Endothelial cell of umbilical vein (primary cell): ENCODE results near the gene GTF2B. TPM values are rescaled to one million over a fixed set of nuclear protein-coding genes. Genes with fewer than 3 reads are reported as not detected.
"Not testable (repeated sequence)": the region's sequence is repeated elsewhere in the genome, so short reads cannot be mapped to it uniquely, and the experiment has no call there.

Experiments used
- BruUV-seq: library from RNA; stranded (reverse); fragments of 400-500 nt; replicated peaks from 2 replicates; lab custom pipeline; 2021; lab: Mats Ljungman, UMichigan
- CTCF ChIA-PET: fragments of 300-600, 350-600 bp; sonication (Branson Sonifier 250); formaldehyde crosslinking; loops from one replicate; lab custom pipeline; 2021; ENCODE audit warnings: antibody characterized with exemption, inconsistent platforms; lab: Charles Lee
- POLR2A ChIA-PET: fragments of 300-600, 350-600 bp; sonication (Branson Sonifier 250); formaldehyde crosslinking; loops from one replicate; lab custom pipeline; 2021; ENCODE audit warnings: antibody characterized with exemption, inconsistent platforms; lab: Charles Lee
- DNase-seq: peaks from one replicate; pipeline ENCODE4 v3.0.0-alpha.2; 2011; ENCODE audit warnings: low read depth, low spot score
- FAIRE-seq: peaks from 2 replicates; lab custom pipeline; 2011; peaks lifted over from hg19 to GRCh38; lab: Jason Lieb, UNC
- H2AFZ ChIP-seq: 2 replicates; pipeline ENCODE4 v1.6.0; 2012; ENCODE audit warnings: low read depth, low read length, control low read depth, inconsistent platforms
- H3K27ac ChIP-seq: 2 replicates; pipeline ENCODE4 v1.5.1; 2011; ENCODE audit warnings: low read depth, mild to moderate bottlenecking, control low read depth, low read length, moderate library complexity; ENCODE audit not compliant: insufficient read depth
- H3K27me3 ChIP-seq, 2 experiments: 2 replicates each; pipeline versions ENCODE4 v1.6.0 to v1.6.1; 2011; ENCODE audit warnings: low read length in 2 of 2, mixed read lengths in 1 of 2; ENCODE audit not compliant: control insufficient read depth in 2 of 2, insufficient read depth in 2 of 2
- H3K36me3 ChIP-seq, 2 experiments: 2 replicates in 1 of 2; 3 replicates in 1 of 2; pipeline ENCODE4 v1.5.1; 2011; ENCODE audit warnings: low read length in 2 of 2, mild to moderate bottlenecking in 1 of 2, moderate library complexity in 1 of 2; ENCODE audit not compliant: control insufficient read depth in 2 of 2, insufficient read depth in 2 of 2; ENCODE audit errors: extremely low read depth in 1 of 2
- H3K4me1 ChIP-seq: 3 replicates; pipeline ENCODE4 v1.5.1; 2011; ENCODE audit warnings: mild to moderate bottlenecking, low read length; ENCODE audit not compliant: control insufficient read depth, insufficient read depth; ENCODE audit errors: extremely low read depth
- H3K4me2 ChIP-seq: 2 replicates; pipeline ENCODE4 v1.6.1; 2011; ENCODE audit warnings: low read length, control low read depth, mixed read lengths; ENCODE audit not compliant: insufficient read depth
- H3K4me3 ChIP-seq, 3 experiments: fragments of 200-600 bp in 1 of 3; sonication (generic), shearing (Covaris generic) in 1 of 3; replicated peaks in 1 of 3; 2 replicates each; pipeline ENCODE4 v1.5.1; 2011 to 2016; ENCODE audit warnings: control low read depth in 3 of 3, low read length in 3 of 3, mild to moderate bottlenecking in 2 of 3, inconsistent platforms in 1 of 3, low read depth in 1 of 3, moderate library complexity in 1 of 3; ENCODE audit not compliant: insufficient read depth in 1 of 3
- H3K79me2 ChIP-seq: 2 replicates; pipeline ENCODE4 v1.6.0; 2012; ENCODE audit warnings: low read length, inconsistent platforms; ENCODE audit not compliant: control insufficient read depth, insufficient read depth
- H3K9ac ChIP-seq: replicated peaks from 2 replicates; pipeline ENCODE3; 2011; ENCODE audit warnings: low read length, control low read depth; ENCODE audit not compliant: insufficient read depth; ENCODE audit errors: extremely low read depth
- H3K9me1 ChIP-seq: replicated peaks from 3 replicates; pipeline ENCODE4 v1.6.0; 2011; ENCODE audit warnings: mild to moderate bottlenecking, low read length; ENCODE audit not compliant: control insufficient read depth, insufficient read depth; ENCODE audit errors: extremely low read depth
- H3K9me3 ChIP-seq: replicated peaks from 2 replicates; pipeline ENCODE4 v1.5.1; 2012; ENCODE audit warnings: low read length, inconsistent platforms; ENCODE audit not compliant: control insufficient read depth, insufficient read depth
- H4K20me1 ChIP-seq: replicated peaks from 2 replicates; pipeline ENCODE3; 2011; ENCODE audit warnings: mild to moderate bottlenecking, low read length; ENCODE audit not compliant: control insufficient read depth, insufficient read depth; ENCODE audit errors: extremely low read depth
- CTCF ChIP-seq, 2 donors: IDR thresholded peaks; 1 replicate in 1 of 2; 2 replicates in 1 of 2; pipeline ENCODE4 v1.5.1; 2011; ENCODE audit warnings: low read length in 2 of 2, mild to moderate bottlenecking in 2 of 2, moderate library complexity in 2 of 2, control low read depth in 1 of 2, inconsistent platforms in 1 of 2, low read depth in 1 of 2; ENCODE audit not compliant: insufficient read depth in 1 of 2; ENCODE audit errors: extremely low read depth in 1 of 2
- EZH2 ChIP-seq: IDR thresholded peaks from 2 replicates; pipeline ENCODE4 v1.6.1; 2012; ENCODE audit warnings: borderline replicate concordance, low read depth, mild to moderate bottlenecking, moderate library complexity, low read length, inconsistent platforms; ENCODE audit not compliant: severe bottlenecking
- FOS ChIP-seq: IDR thresholded peaks from 2 replicates; pipeline ENCODE4 v1.6.1; 2011; ENCODE audit warnings: mild to moderate bottlenecking, low read length, moderate library complexity, borderline replicate concordance; ENCODE audit not compliant: insufficient read depth
- GATA2 ChIP-seq: IDR thresholded peaks from 2 replicates; pipeline ENCODE4 v1.7.0; 2011; ENCODE audit warnings: low read depth, mild to moderate bottlenecking, moderate library complexity, mixed read lengths, low read length; ENCODE audit not compliant: insufficient read length, insufficient read depth
- JUN ChIP-seq: IDR thresholded peaks from 2 replicates; pipeline ENCODE4 v1.6.1; 2011; ENCODE audit warnings: borderline replicate concordance, low read depth; ENCODE audit not compliant: insufficient read length, insufficient read depth
- MAX ChIP-seq: IDR thresholded peaks from 2 replicates; pipeline ENCODE4 v1.6.1; 2011; ENCODE audit not compliant: insufficient read depth, insufficient read length
- MYC ChIP-seq: IDR thresholded peaks from one replicate; pipeline ENCODE4 v1.6.1; 2011; ENCODE audit warnings: mild to moderate bottlenecking, low read depth, low read length
- POLR2A ChIP-seq: IDR thresholded peaks from 2 replicates; pipeline ENCODE4 v1.6.1; 2012; ENCODE audit warnings: low read depth, mild to moderate bottlenecking, control low read depth, low read length
- POLR2AphosphoS5 ChIP-seq: IDR thresholded peaks from 2 replicates; pipeline ENCODE4 v1.6.1; 2012; ENCODE audit warnings: low read depth, mild to moderate bottlenecking, control low read depth, low read length, moderate library complexity; ENCODE audit not compliant: insufficient read depth
- dilution Hi-C: fragments of 300-500 bp; cut with MboI; formaldehyde crosslinking; loops from one replicate; pipeline ENCODE4 v1.15.0; 2019; ENCODE audit warnings: low sequenced_read_pairs; ENCODE audit not compliant: extremely low pct_ligation_motif_present
- intact Hi-C: fragments of 100-400 bp; cut with micrococcal nuclease; formaldehyde crosslinking; loops from one replicate; pipeline ENCODE4 v1.10.0; 2022
- polyA plus RNA-seq, 4 experiments: library from polyadenylated mRNA; depleted of rRNA in 3 of 4; stranded (reverse) in 3 of 4; unstranded in 1 of 4; fragments of >200 nt; gene quantifications; 2 replicates each; pipeline versions ENCODE4 v1.2.1 to v1.2.3, GENCODE V29; 2011 to 2012; ENCODE audit warnings: missing spikeins in 1 of 4
- total RNA-seq: library from RNA; stranded (reverse); gene quantifications from 2 replicates; pipeline ENCODE4 v1.2.3, GENCODE V29; 2021

The GTF2B gene
- total and polyA plus RNA-seq, 2 donors (not counting 3 experiments of a cell fraction or from before 2014, with no cell fraction given) = 19.8 to 20.0 TPM

GRCh38 chr1:88873737-88874349, 17.5 kb downstream of the GTF2B start:
- no TSS peak for BruUV-seq
- Histone ChIP-seq H3K9me3 (no peaks in the 10 kb centered on the region), H3K4me1 (no peaks in the 10 kb centered on the region), H2AFZ (no peak overlapping the region), H3K27me3 (no peaks in the 10 kb centered on the region), H3K36me3 (peaks cover 0 to 4% of the 10 kb centered on the region in 2 experiments), H3K4me2 (no peak overlapping the region), H3K27ac (no peak overlapping the region), H4K20me1 (no peaks in the 10 kb centered on the region), H3K79me2 (peaks cover 40% of the 10 kb centered on the region), H3K4me3 (no peak overlapping the region), H3K9me1 (no peaks in the 10 kb centered on the region), H3K9ac (no peak overlapping the region)
- ChIA-PET POLR2A (no interaction called here), CTCF (interaction anchor here (1.3 kb wide), 1 partner anchor 218 kb away, joined by 4 read pairs; no protein-coding TSS in a partner anchor)
- no peak for FAIRE-seq
- no peak for DNase-seq
- TF ChIP-seq GATA2 (no peak), EZH2 (no peak), CTCF (IDR thresholded peaks at IDR 0.05; ENCODE audit: extremely low read depth in 1 of 2, insufficient read depth in 1 of 2, low read depth in 1 of 2, low read length in 2 of 2) (no peak), MAX (no peak), JUN (no peak), FOS (no peak), POLR2AphosphoS5 (no peak), POLR2A (no peak), MYC (no peak)
- intact Hi-C loops = loop anchor here (10.0 kb wide), 1 partner anchor 689 kb away; no protein-coding TSS in a partner anchor
- dilution Hi-C loops = no loop called here

GRCh38 chr1:88869644-88870043, 21.7 kb downstream of the GTF2B start:
- POLR2A ChIA-PET, H3K27ac ChIP-seq, DNase-seq, H3K4me2 ChIP-seq, H3K9me3 ChIP-seq, H2AFZ ChIP-seq, BruUV-seq, H3K9ac ChIP-seq, FAIRE-seq, H3K4me3 ChIP-seq, H4K20me1 ChIP-seq, H3K9me1 ChIP-seq, dilution Hi-C loops, H3K36me3 ChIP-seq, H3K27me3 ChIP-seq, H3K4me1 ChIP-seq: not testable (repeated sequence)
- CTCF ChIA-PET = interaction anchor here (0.9 kb wide), 1 partner anchor 95 kb away, joined by 4 read pairs; no protein-coding TSS in a partner anchor
- intact Hi-C loops = loop anchor here (10.0 kb wide), 1 partner anchor 685 kb away; no protein-coding TSS in a partner anchor
- H3K79me2 ChIP-seq = peaks cover 41% of the 10 kb centered on the region
